GM12865 (cell line): ENCODE results near the gene LTBP1.

Source experiments
- DNase-seq: peaks from one replicate; pipeline ENCODE4 v3.0.0; 2010; ENCODE audit warnings: low read depth
- H3K4me3 ChIP-seq: 2 replicates; pipeline ENCODE4 v1.5.1; 2011; ENCODE audit warnings: mild to moderate bottlenecking, low read depth, low read length, control low read depth
- CTCF ChIP-seq: IDR thresholded peaks from 2 replicates; pipeline ENCODE4 v1.5.1; 2011; ENCODE audit warnings: low read length, control low read depth, low read depth, inconsistent platforms; ENCODE audit not compliant: insufficient read depth; ENCODE audit errors: missing control alignments

Gene LTBP1

GRCh38 chr2:33214857-33215256 is 268.1 kb downstream of the LTBP1 start:
- no peak for DNase-seq
- TF ChIP-seq CTCF = no peak
- H3K4me3 ChIP-seq = no peak overlapping the region

GRCh38 chr2:33215299-33215698 is 268.5 kb downstream of the LTBP1 start:
- no peak for TF ChIP-seq CTCF
- H3K4me3 ChIP-seq = no peak overlapping the region
- no peak for DNase-seq

- TF ChIP-seq CTCF = no peak
- DNase-seq = no peak
These were observed 269.2 kb downstream of the LTBP1 start for GRCh38 chr2:33215983-33216382.

GRCh38 chr2:33216508-33217182 is 269.9 kb downstream of the LTBP1 start:
- no peak overlapping the region for H3K4me3 ChIP-seq
- no peak for DNase-seq
- no peak for TF ChIP-seq CTCF

More at GRCh38 chr2:33215983-33216382, 269.2 kb downstream of the LTBP1 start:
- H3K4me3 ChIP-seq = no peak overlapping the region

GRCh38 chr2:33217406-33217805 is 270.7 kb downstream of the LTBP1 start:
- no peak for TF ChIP-seq CTCF
- DNase-seq = no peak
- no peak overlapping the region for H3K4me3 ChIP-seq

GRCh38 chr2:33219114-33219513 is 272.4 kb downstream of the LTBP1 start:
- TF ChIP-seq CTCF = no peak
- no peak for DNase-seq
- H3K4me3 ChIP-seq = no peak overlapping the region

GRCh38 chr2:33219850-33220275 is 273.1 kb downstream of the LTBP1 start:
- TF ChIP-seq CTCF = no peak

More at GRCh38 chr2:33219850-33220275, 273.1 kb downstream of the LTBP1 start:
- H3K4me3 ChIP-seq = no peak overlapping the region
- no peak for DNase-seq
